ENCODE data around the gene ECEL1. TPM values are rescaled to one million over a fixed set of nuclear protein-coding genes. Genes with fewer than 3 reads are reported as not detected.

Gene ECEL1
- total RNA-seq, 4 donors from 2014 or later, result not detected

DNA sequence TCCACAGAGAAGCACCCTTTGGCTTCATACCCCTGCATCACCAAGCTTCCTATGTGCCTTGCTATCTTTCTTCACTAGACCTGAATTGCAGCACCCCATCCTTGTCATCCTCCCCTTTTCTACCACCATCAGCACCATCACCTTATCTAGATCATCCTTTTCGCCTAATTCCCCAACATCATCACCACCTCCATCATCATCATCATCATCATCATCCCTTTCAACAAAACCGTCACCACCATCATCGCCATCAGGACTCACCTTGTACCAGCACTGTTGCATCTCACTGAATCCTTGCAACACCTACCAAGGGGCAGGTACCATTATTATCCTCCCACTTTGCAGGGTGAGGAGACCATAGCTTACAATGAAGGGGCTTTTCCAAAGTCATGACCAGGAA is 10.8 kb upstream of the ECEL1 start:
- Histone ChIP-seq H3K4me1 (peaks cover 0 to 12% (median 3%) of the 10 kb centered on the region in 4 donors), H3K4me3 (no peak overlapping the region), H3K27ac (no peak overlapping the region), H3K36me3 (no peaks in the 10 kb centered on the region), H3K9me3 (no peaks in the 10 kb centered on the region), H3K27me3 (peaks cover 0 to 5% of the 10 kb centered on the region in 2 donors)
- no peak for DNase-seq
- no peak for TF ChIP-seq POLR2A (IDR thresholded peaks at IDR 0.05)
- TF ChIP-seq, protein P1, sequence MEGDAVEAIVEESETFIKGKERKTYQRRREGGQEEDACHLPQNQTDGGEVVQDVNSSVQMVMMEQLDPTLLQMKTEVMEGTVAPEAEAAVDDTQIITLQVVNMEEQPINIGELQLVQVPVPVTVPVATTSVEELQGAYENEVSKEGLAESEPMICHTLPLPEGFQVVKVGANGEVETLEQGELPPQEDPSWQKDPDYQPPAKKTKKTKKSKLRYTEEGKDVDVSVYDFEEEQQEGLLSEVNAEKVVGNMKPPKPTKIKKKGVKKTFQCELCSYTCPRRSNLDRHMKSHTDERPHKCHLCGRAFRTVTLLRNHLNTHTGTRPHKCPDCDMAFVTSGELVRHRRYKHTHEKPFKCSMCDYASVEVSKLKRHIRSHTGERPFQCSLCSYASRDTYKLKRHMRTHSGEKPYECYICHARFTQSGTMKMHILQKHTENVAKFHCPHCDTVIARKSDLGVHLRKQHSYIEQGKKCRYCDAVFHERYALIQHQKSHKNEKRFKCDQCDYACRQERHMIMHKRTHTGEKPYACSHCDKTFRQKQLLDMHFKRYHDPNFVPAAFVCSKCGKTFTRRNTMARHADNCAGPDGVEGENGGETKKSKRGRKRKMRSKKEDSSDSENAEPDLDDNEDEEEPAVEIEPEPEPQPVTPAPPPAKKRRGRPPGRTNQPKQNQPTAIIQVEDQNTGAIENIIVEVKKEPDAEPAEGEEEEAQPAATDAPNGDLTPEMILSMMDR (IDR thresholded peaks at IDR 0.05), result no peak

DNA sequence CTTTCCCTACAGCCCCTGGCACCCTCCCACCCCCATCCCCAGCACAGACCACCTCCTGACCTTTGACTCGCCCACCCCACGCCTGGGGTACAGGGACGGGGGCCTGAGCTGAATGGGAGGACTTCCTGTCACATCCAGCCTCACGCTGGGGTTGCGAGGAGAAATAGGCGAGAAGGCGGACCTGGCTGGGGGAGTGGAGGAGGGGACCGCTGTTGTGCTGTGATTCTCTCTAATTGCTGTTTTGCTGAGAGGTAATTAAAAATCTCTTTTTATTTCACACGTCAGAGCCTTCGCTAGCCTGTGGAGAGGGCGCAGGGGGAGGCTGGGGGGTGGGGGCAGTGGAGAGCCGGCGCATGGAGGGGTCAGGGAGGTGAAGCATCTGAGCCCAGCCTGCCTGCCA is 9.7 kb upstream of the ECEL1 start:
- Histone ChIP-seq H3K27ac (no peak overlapping the region), H3K9me3 (no peaks in the 10 kb centered on the region), H3K4me3 (no peak overlapping the region), H3K4me1 (peaks cover 0 to 1% (median 0%) of the 10 kb centered on the region in 4 donors), H3K27me3 (no peaks in the 10 kb centered on the region), H3K36me3 (no peaks in the 10 kb centered on the region)
- DNase-seq, result no peak
- TF ChIP-seq POLR2A (IDR thresholded peaks at IDR 0.05), result no peak
- TF ChIP-seq, protein P1 (IDR thresholded peaks at IDR 0.05), result no peak

DNA sequence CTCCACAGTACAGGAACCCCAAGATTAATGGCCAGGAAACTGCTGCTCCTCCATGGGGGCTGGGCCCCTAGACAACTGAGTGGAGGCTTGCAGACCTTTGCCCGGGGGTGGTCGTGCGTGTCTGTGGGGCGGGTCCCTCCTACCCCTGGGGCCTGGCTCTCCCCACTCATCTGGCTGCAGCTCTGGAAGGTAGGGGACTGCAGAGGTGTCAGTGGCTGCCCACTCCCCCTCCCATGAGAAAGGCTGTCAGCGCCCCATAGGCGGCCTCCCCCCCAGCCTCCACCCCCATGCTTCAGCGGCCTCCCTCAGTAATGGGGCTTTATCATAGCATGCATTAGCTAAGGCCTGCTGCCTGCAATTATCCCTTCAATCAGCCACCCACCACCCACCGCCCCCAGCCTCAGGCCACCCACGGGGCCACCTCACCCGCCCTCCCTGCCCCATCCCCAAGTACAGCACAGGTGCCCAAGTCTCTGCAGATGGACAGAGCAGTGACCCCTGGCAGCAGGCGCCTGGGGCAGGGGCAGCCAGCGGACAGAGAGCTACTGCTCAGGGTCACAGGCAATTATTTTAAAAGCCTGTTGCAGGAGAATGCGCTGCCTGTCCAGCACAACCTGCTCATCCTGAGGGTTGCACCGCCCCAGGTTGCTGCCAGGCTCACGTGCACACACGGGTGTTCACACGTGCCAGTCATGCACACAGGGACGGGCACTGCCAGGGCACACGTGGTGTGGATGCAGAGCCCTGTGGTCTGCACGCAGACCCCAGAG is 9.1 kb upstream of the ECEL1 start:
- Histone ChIP-seq H3K27me3 (no peaks in the 10 kb centered on the region), H3K27ac (no peak overlapping the region), H3K4me1 (no peaks in the 10 kb centered on the region), H3K4me3 (no peak overlapping the region), H3K36me3 (no peaks in the 10 kb centered on the region), H3K9me3 (no peaks in the 10 kb centered on the region)
- TF ChIP-seq, protein P1 (IDR thresholded peaks at IDR 0.05), result no peak
- TF ChIP-seq POLR2A (IDR thresholded peaks at IDR 0.05), result no peak
- no peak for DNase-seq

DNA sequence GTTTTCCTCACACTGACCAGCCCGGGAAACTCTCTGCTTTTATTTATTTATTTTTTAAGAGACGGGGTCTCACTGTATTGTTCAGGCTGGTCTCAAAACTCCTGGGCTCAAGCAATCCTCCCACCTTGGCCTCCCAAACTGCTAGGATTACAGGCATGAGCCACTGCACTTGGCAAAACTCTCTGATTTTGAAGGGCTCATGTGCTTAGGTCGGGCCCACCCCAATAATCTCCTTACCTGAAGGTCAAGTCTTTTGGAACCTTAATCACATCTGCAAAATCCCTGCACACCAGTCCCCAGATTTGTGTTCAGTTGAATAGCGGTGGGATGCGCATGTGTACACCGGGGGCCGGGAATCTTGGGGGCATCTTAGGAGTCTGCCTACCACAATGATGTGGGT is 7.7 kb upstream of the ECEL1 start:
- no peaks in the 10 kb centered on the region for H3K9me3 ChIP-seq
- H3K36me3 ChIP-seq, result no peaks in the 10 kb centered on the region
- no peaks in the 10 kb centered on the region for H3K27me3 ChIP-seq
- no peaks in the 10 kb centered on the region for H3K4me1 ChIP-seq
- no peak for DNase-seq
- no peak overlapping the region for H3K4me3 ChIP-seq
- TF ChIP-seq POLR2A (IDR thresholded peaks at IDR 0.05), result no peak
- TF ChIP-seq, protein P1 (IDR thresholded peaks at IDR 0.05), result no peak
- no peak overlapping the region for H3K27ac ChIP-seq

DNA sequence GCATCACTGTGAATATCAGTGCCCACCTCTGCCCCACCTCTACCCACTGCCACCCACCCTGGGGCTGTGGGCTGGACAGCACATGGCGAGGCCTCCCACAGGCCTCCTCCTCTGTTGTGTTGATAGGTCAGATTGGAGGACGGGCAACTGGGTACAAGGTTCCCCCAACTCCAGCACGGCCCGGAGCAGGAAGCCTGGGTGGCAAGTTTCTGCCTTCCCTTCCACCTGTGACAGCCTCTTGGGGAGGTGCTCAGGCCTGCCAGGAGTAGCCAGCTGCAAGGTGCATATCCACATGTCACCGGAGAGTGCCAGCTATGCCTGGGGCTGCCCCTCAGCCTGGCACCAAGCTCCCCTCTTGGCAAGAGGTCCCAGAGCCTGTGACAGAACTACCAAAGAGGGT is 6.9 kb upstream of the ECEL1 start:
- TF ChIP-seq, protein P1 (IDR thresholded peaks at IDR 0.05), result no peak
- no peak for TF ChIP-seq POLR2A (IDR thresholded peaks at IDR 0.05)
- Histone ChIP-seq H3K27me3 (no peaks in the 10 kb centered on the region), H3K27ac (no peak overlapping the region), H3K36me3 (no peaks in the 10 kb centered on the region), H3K4me3 (no peak overlapping the region), H3K9me3 (no peaks in the 10 kb centered on the region), H3K4me1 (no peaks in the 10 kb centered on the region)
- DNase-seq, result no peak

Measured in Peyer's patch (tissue), 4 donors.